ENCODE results near the gene TMEM143.

Gene TMEM143

GRCh38 chr19:48359123-48359522, 4.6 kb downstream of the TMEM143 start:
- H3K27ac ChIP-seq: peak overlapping the region; percentile 19; the same call in 1 of the 2 replicates
- TF ChIP-seq, protein P1, sequence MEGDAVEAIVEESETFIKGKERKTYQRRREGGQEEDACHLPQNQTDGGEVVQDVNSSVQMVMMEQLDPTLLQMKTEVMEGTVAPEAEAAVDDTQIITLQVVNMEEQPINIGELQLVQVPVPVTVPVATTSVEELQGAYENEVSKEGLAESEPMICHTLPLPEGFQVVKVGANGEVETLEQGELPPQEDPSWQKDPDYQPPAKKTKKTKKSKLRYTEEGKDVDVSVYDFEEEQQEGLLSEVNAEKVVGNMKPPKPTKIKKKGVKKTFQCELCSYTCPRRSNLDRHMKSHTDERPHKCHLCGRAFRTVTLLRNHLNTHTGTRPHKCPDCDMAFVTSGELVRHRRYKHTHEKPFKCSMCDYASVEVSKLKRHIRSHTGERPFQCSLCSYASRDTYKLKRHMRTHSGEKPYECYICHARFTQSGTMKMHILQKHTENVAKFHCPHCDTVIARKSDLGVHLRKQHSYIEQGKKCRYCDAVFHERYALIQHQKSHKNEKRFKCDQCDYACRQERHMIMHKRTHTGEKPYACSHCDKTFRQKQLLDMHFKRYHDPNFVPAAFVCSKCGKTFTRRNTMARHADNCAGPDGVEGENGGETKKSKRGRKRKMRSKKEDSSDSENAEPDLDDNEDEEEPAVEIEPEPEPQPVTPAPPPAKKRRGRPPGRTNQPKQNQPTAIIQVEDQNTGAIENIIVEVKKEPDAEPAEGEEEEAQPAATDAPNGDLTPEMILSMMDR (conservative IDR thresholded peaks at IDR 0.05; ENCODE audit: low read depth): no peak
- no peak for DNase-seq (ENCODE audit: low spot score)
- CTCF ChIA-PET: no interaction called here
- POLR2A ChIA-PET (ENCODE audit: low non-redundant PET): no interaction called here

GRCh38 chr19:48355365-48355954, 8.3 kb downstream of the TMEM143 start:
- H3K27ac ChIP-seq: no peak overlapping the region
- ChIA-PET CTCF (interaction anchor here (0.9 kb wide), 1 partner anchor 35 kb away, joined by 3 read pairs; no protein-coding TSS in a partner anchor), POLR2A (ENCODE audit: low non-redundant PET) (no interaction called here)
- TF ChIP-seq, protein P1 (conservative IDR thresholded peaks at IDR 0.05; ENCODE audit: low read depth): no peak
- DNase-seq (ENCODE audit: low spot score): no peak

DNA sequence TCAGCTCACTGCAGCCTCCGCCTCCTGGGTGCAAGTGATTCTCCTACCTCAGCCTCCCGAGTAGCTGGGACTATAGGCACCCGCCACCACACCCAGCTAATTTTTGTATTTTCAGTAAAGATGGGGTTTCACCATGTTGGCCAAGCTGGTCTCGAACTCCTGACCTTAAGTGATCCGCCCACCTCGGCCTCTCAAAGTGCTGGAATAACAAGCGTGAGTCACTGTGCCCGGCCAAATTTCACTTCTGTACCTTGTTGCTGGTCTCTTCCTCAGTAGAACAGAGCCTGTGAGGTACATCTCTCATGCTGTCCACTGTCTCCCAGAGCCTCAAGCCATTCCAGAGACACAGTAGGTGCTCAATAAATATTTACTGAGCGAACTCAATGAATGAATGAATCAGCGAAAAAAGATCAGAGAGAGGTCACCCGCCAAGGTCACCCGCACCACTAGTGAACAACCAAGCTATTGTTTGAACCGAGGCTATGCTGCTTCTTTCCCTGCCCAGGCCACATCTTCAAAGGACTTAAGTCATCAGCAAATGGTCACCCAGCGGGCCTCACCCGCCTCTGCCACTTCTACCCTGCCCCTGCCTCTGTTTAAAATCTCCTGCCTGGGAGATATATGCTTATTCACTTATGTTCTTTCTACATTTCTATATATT, 9.3 kb downstream of the TMEM143 start:
- POLR2A ChIA-PET (ENCODE audit: low non-redundant PET): no interaction called here
- TF ChIP-seq, protein P1 (conservative IDR thresholded peaks at IDR 0.05; ENCODE audit: low read depth): no peak
- 0 out of 2 replicates have a peak overlapping the region, but pooled peaks have one; percentile 13 for H3K27ac ChIP-seq
- no peak for DNase-seq (ENCODE audit: low spot score)
- CTCF ChIA-PET: interaction anchor here (0.9 kb wide), 1 partner anchor 34 kb away, joined by 3 read pairs; no protein-coding TSS in a partner anchor

DNA sequence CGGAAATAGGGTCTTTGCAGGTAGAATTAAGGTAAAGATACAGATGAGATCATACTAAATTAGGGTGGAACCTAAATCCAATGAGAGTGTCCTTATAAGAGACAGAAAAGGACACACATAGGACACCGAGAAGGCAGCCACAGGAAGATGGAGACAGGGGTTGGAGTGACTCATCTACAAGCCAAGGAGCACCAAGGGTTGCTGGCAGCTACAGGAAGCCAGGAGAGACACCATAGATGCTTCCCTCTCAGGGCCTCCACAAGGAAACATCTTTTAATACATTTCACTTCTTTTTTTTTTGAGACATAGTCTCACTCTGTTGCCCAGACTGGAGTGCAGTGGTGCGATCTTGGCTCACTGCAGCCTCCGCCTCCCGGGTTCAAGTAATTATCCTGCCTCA, 10.1 kb downstream of the TMEM143 start:
- POLR2A ChIA-PET (ENCODE audit: low non-redundant PET): no interaction called here
- TF ChIP-seq, protein P1 (conservative IDR thresholded peaks at IDR 0.05; ENCODE audit: low read depth): no peak
- no peak for DNase-seq (ENCODE audit: low spot score)

DNA sequence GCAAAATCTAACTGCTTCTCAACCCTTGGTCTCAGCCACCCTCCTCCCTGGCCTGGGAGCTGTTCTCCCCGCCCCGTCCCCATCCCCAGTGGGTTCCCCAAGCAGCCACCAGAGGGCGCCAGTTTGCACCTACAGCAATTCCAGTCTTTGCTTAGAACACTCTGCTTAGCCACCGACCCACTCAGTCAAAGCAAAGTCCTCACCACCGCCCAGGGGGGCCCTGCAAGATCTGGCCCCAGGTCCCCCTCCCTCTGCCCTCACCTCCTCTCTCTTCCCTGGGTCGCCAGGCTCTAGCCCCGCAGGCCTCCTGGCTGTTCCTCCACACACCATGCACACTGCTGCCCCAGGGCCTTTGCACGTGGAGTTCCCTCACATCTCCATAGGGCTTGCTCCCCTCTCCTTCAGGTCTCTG, 12.4 kb downstream of the TMEM143 start:
- ChIA-PET CTCF (interaction anchor here (0.6 kb wide), 2 partner anchors 24 to 960 kb away, joined by 3 to 4 read pairs; no protein-coding TSS in a partner anchor), POLR2A (ENCODE audit: low non-redundant PET) (no interaction called here)
- H3K27ac ChIP-seq: no peak overlapping the region
- TF ChIP-seq, protein P1 (conservative IDR thresholded peaks at IDR 0.05; ENCODE audit: low read depth): peak; percentile 75
- peak; percentile 45 for DNase-seq (ENCODE audit: low spot score)

More for the DNA sequence above, 10.1 kb downstream of the TMEM143 start:
- CTCF ChIA-PET: interaction anchor here (0.6 kb wide), 2 partner anchors 12 to 39 kb away, joined by 3 read pairs; no protein-coding TSS in a partner anchor
- 0 out of 2 replicates have a peak overlapping the region, but pooled peaks have one; percentile 13 for H3K27ac ChIP-seq

GRCh38 chr19:48350856-48351255, 12.9 kb downstream of the TMEM143 start:
- no peak for DNase-seq (ENCODE audit: low spot score)
- H3K27ac ChIP-seq: no peak overlapping the region
- CTCF ChIA-PET: interaction anchor here (0.6 kb wide), 2 partner anchors 24 to 960 kb away, joined by 3 to 4 read pairs; no protein-coding TSS in a partner anchor
- TF ChIP-seq, protein P1 (conservative IDR thresholded peaks at IDR 0.05; ENCODE audit: low read depth): no peak
- POLR2A ChIA-PET (ENCODE audit: low non-redundant PET): no interaction called here

All from RWPE1 (cell line).